DOHH2 (cell line): Measurements from ENCODE around the gene INTS12.

ENCODE experiments used
- H3F3A ChIP-seq: fragments of 200-600 bp; sonication (generic), shearing (Covaris generic); 2 replicates; pipeline ENCODE4 v1.6.0; 2016; ENCODE audit warnings: antibody characterized with exemption, mild to moderate bottlenecking; ENCODE audit not compliant: control insufficient read depth, insufficient read depth
- H3K27ac ChIP-seq: fragments of 200-600 bp; sonication (generic); 2 replicates; pipeline ENCODE4 v1.5.1; 2014; ENCODE audit warnings: low read depth, mild to moderate bottlenecking, low read length, moderate library complexity
- H3K27me3 ChIP-seq: fragments of 200-600 bp; sonication (generic); 2 replicates; pipeline ENCODE4 v1.6.1; 2014; ENCODE audit warnings: mild to moderate bottlenecking, low read length, mixed read lengths; ENCODE audit not compliant: control insufficient read depth
- H3K36me3 ChIP-seq: fragments of 200-600 bp; sonication (generic); 2 replicates; pipeline ENCODE4 v1.6.1; 2014; ENCODE audit warnings: mild to moderate bottlenecking, low read length, moderate library complexity, mixed read lengths; ENCODE audit not compliant: control insufficient read depth
- H3K4me1 ChIP-seq: fragments of 200-600 bp; sonication (generic); 2 replicates; pipeline ENCODE4 v1.6.1; 2014; ENCODE audit warnings: mild to moderate bottlenecking, low read length, mixed read lengths; ENCODE audit not compliant: control insufficient read depth
- H3K4me2 ChIP-seq: fragments of 200-600 bp; sonication (generic); 2 replicates; pipeline ENCODE4 v1.6.0; 2014; ENCODE audit warnings: mild to moderate bottlenecking, low read length, moderate library complexity
- H3K4me3 ChIP-seq: fragments of 200-600 bp; sonication (generic); 2 replicates; pipeline ENCODE4 v1.5.1; 2014; ENCODE audit warnings: mild to moderate bottlenecking, low read length, mixed read lengths
- H3K79me2 ChIP-seq: fragments of 200-600 bp; sonication (generic); 2 replicates; pipeline ENCODE4 v1.6.1; 2014; ENCODE audit warnings: mild to moderate bottlenecking, low read length, mixed read lengths; ENCODE audit not compliant: control insufficient read depth
- H3K9me2 ChIP-seq: fragments of 200-600 bp; sonication (generic); replicated peaks from 2 replicates; pipeline ENCODE4 v1.6.1; 2014; ENCODE audit warnings: mild to moderate bottlenecking, low read length, mixed read lengths; ENCODE audit not compliant: control insufficient read depth
- H3K9me3 ChIP-seq: fragments of 200-600 bp; sonication (generic); 2 replicates; pipeline ENCODE4 v1.6.1; 2014; ENCODE audit warnings: antibody characterized with exemption, low read length, mixed read lengths; ENCODE audit not compliant: control insufficient read depth, insufficient read depth
- H4K20me1 ChIP-seq: fragments of 200-600 bp; sonication (generic); 2 replicates; pipeline ENCODE4 v1.6.0; 2014; ENCODE audit warnings: low read depth, mild to moderate bottlenecking, antibody characterized with exemption, low read length, moderate library complexity; ENCODE audit not compliant: control insufficient read depth, insufficient read depth
- EZH2phosphoT487 ChIP-seq: fragments of 200-600 bp; sonication (generic); IDR thresholded peaks from 2 replicates; pipeline ENCODE4 v1.6.1; 2017; ENCODE audit warnings: borderline replicate concordance, mild to moderate bottlenecking, antibody characterized with exemption, low read length, moderate library complexity, mixed read lengths
- TF ChIP-seq, protein P1 (sequence below): fragments of 200-600 bp; sonication (generic); IDR thresholded peaks from one replicate; pipeline ENCODE4 v1.5.1; 2014; ENCODE audit warnings: antibody characterized with exemption, mild to moderate bottlenecking, low read depth, low read length; ENCODE audit not compliant: poor library complexity, severe bottlenecking

Gene INTS12

GRCh38 chr4:105714932-105715331 lies 6.4 kb upstream of the INTS12 start:
- peak overlapping the region; percentile 45 for H3K4me2 ChIP-seq
- H3K4me3 ChIP-seq: no peak overlapping the region
- TF ChIP-seq, protein P1, sequence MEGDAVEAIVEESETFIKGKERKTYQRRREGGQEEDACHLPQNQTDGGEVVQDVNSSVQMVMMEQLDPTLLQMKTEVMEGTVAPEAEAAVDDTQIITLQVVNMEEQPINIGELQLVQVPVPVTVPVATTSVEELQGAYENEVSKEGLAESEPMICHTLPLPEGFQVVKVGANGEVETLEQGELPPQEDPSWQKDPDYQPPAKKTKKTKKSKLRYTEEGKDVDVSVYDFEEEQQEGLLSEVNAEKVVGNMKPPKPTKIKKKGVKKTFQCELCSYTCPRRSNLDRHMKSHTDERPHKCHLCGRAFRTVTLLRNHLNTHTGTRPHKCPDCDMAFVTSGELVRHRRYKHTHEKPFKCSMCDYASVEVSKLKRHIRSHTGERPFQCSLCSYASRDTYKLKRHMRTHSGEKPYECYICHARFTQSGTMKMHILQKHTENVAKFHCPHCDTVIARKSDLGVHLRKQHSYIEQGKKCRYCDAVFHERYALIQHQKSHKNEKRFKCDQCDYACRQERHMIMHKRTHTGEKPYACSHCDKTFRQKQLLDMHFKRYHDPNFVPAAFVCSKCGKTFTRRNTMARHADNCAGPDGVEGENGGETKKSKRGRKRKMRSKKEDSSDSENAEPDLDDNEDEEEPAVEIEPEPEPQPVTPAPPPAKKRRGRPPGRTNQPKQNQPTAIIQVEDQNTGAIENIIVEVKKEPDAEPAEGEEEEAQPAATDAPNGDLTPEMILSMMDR: no peak
- TF ChIP-seq EZH2phosphoT487: no peak
- H3K27ac ChIP-seq: no peak overlapping the region
- H3K36me3 ChIP-seq: peaks cover 7% of the 10 kb centered on the region
- H3F3A ChIP-seq: peaks cover 6% of the 10 kb centered on the region; the same call in 1 of the 2 replicates
- H3K4me1 ChIP-seq: peaks cover 24% of the 10 kb centered on the region
- no peaks in the 10 kb centered on the region for H3K9me2 ChIP-seq
- H4K20me1 ChIP-seq: 0 out of 2 replicates have a peak, but pooled peaks cover 4% of the 10 kb centered on the region
- no peaks in the 10 kb centered on the region for H3K27me3 ChIP-seq
- H3K79me2 ChIP-seq: peaks cover 51% of the 10 kb centered on the region
- no peaks in the 10 kb centered on the region for H3K9me3 ChIP-seq

GRCh38 chr4:105714071-105714521 lies 5.6 kb upstream of the INTS12 start:
- Histone ChIP-seq H3K9me2 (no peaks in the 10 kb centered on the region), H3K9me3 (no peaks in the 10 kb centered on the region), H3K4me3 (peak overlapping the region; percentile 44), H3K4me1 (peaks cover 29% of the 10 kb centered on the region), H3F3A (peaks cover 6% of the 10 kb centered on the region; the same call in 1 of the 2 replicates), H3K27me3 (no peaks in the 10 kb centered on the region), H3K4me2 (peak overlapping the region; percentile 66), H4K20me1 (0 out of 2 replicates have a peak, but pooled peaks cover 4% of the 10 kb centered on the region), H3K79me2 (peaks cover 59% of the 10 kb centered on the region), H3K27ac (0 out of 2 replicates have a peak overlapping the region, but pooled peaks have one; percentile 5), H3K36me3 (peaks cover under 1% of the 10 kb centered on the region)
- TF ChIP-seq, protein P1: no peak
- no peak for TF ChIP-seq EZH2phosphoT487

DNA sequence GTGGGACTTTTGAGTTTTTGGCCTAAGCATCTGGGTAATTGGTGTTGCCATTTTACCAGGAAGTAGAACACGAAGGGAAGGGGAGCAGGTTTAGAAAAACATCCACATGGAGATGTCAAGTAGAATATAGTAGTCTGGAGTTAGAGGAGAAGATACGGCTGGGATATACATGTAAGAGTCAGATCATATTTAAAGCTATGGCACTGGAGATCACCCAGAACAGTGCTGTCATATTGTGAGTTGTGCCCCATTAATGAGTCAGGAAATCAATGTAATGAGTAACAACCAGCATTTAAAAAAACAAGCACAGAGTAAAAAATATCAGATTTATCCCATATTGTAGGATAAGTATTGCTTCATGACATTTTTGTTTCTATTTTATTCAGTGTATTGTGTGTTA lies 4.3 kb upstream of the INTS12 start:
- H3K27ac ChIP-seq: no peak overlapping the region
- TF ChIP-seq EZH2phosphoT487: no peak
- TF ChIP-seq, protein P1: no peak
- H3K27me3 ChIP-seq: no peaks in the 10 kb centered on the region
- H3K9me3 ChIP-seq: no peaks in the 10 kb centered on the region
- H4K20me1 ChIP-seq: 0 out of 2 replicates have a peak, but pooled peaks cover 4% of the 10 kb centered on the region
- no peak overlapping the region for H3K4me2 ChIP-seq
- H3K9me2 ChIP-seq: no peaks in the 10 kb centered on the region
- H3K36me3 ChIP-seq: no peaks in the 10 kb centered on the region; the same call in 1 of the 2 replicates
- peaks cover 29% of the 10 kb centered on the region for H3K4me1 ChIP-seq
- no peak overlapping the region for H3K4me3 ChIP-seq
- H3F3A ChIP-seq: peaks cover 6% of the 10 kb centered on the region; the same call in 1 of the 2 replicates
- peaks cover 70% of the 10 kb centered on the region for H3K79me2 ChIP-seq
